ENCODE results near the gene FSTL5. TPM values are rescaled to one million over a fixed set of nuclear protein-coding genes. Genes with fewer than 3 reads are reported as not detected.
"Not testable (repeated sequence)": the region's sequence is repeated elsewhere in the genome, so short reads cannot be mapped to it uniquely, and the experiment has no call there.

Gene FSTL5
- total RNA-seq, 1 donor from 2014 or later, result not detected

DNA sequence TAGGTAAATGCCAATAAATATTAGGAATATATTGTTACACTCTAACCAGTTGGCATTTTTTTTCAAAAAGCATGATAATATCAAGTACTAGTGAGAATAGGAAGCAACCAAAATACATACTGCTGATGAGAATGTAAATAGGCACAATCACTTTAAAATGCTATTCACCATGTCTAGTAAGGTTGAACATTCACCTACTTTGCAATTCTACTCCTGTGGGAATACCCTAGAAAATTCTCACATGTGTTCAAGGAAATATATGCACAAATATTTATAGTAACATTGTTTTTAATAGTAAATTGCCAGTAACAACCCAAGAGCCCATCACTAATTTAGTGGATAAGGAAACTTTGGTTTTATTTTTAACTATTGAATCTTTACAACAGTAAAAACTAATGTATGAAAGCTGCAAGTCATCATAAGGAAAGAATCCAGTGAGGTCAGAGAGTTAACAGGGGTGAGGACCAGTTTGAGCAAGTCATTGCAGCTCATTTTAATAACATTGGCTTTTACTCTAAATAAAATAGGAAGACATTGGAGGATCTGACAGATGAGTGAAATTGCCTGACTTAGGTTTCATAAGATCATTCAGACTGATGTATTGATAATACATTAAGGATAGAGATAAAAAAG lies 23.6 kb downstream of the FSTL5 start:
- H3K4me1 Mint-ChIP-seq (ENCODE audit: low read depth), result no peaks in the 10 kb centered on the region

DNA sequence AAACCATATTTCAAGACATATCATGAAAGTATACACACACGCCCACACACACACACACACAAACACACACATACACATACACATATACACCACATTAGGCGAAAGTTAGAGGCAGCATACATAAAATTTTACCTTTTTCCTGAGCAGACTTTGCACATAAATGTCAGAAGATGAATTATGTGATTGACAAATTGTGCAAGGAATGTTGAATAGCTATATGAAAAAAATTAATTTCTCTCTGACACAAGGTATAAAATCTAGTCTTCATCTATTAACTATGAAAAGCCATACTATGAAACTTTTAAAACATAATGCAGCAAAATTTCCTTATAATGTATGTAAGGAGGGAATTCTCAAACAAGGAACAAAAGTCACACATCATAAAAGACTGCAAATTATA lies 24.4 kb downstream of the FSTL5 start:
- intact Hi-C loops (cut with micrococcal nuclease), result no loop called here
- no peaks in the 10 kb centered on the region for H3K4me1 Mint-ChIP-seq (ENCODE audit: low read depth)
- no peaks in the 10 kb centered on the region for H3K36me3 Mint-ChIP-seq (ENCODE audit: low read depth)
- no peak overlapping the region for H3K4me3 Mint-ChIP-seq (ENCODE audit: low read depth)
- H3K27me3 Mint-ChIP-seq (ENCODE audit: low read depth), result no peaks in the 10 kb centered on the region
- no peak overlapping the region for H3K27ac Mint-ChIP-seq
- peaks cover 5% of the 10 kb centered on the region for H3K9me3 Mint-ChIP-seq
- DNase-seq (ENCODE audit: low spot score), result no peak

More for the DNA sequence above, 23.6 kb downstream of the FSTL5 start:
- intact Hi-C loops (cut with micrococcal nuclease), result no loop called here
- Mint-ChIP-seq H3K9me3 (peaks cover 5% of the 10 kb centered on the region), H3K4me3 (ENCODE audit: low read depth) (no peak overlapping the region), H3K27ac (no peak overlapping the region), H3K27me3 (ENCODE audit: low read depth) (no peaks in the 10 kb centered on the region), H3K36me3 (ENCODE audit: low read depth) (no peaks in the 10 kb centered on the region)
- DNase-seq (ENCODE audit: low spot score), result no peak

DNA sequence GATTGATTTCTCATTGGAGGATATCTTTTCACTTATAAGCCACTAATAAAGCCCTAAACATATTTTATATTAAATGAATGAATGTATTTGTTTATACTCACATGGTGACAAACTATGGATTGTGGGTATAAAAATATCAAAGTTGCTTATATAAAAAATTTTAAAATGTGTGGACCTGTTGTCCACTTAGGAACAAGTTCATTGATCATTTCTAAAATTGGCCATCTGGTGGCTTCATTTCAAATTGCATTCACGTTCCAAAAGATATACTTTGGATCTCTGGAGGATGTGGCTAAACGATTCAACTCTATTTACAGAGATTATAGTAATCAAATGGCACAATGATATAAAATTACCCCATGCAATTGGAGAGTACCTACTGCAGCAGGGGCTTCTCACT lies 32.5 kb downstream of the FSTL5 start:
- Mint-ChIP-seq H3K27ac (no peak overlapping the region), H3K36me3 (ENCODE audit: low read depth) (no peaks in the 10 kb centered on the region), H3K9me3 (no peaks in the 10 kb centered on the region), H3K4me1 (ENCODE audit: low read depth) (no peaks in the 10 kb centered on the region), H3K27me3 (ENCODE audit: low read depth) (no peaks in the 10 kb centered on the region), H3K4me3 (ENCODE audit: low read depth) (no peak overlapping the region)
- DNase-seq (ENCODE audit: low spot score), result no peak
- intact Hi-C loops (cut with micrococcal nuclease), result no loop called here

DNA sequence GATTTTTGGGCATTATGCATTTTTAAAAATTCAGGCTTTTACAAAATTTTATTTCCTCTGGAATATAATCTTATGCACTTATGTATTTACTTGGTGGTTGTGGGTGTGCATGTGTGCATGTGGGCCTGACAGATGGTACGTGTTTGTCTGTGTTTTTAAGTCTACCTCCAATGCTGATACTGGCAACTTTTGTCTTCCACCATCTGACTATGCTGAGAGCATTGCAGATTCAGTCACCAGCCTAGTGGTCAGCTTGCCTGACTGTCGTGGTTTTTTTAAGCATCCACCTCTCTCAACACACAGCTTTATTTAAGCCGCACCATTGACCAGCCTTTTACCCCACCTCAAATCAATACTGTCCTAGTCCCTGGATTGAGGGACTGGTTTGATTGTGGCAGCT lies 37.1 kb downstream of the FSTL5 start:
- no peaks in the 10 kb centered on the region for H3K4me1 Mint-ChIP-seq (ENCODE audit: low read depth)
- intact Hi-C loops (cut with micrococcal nuclease), result no loop called here
- no peak overlapping the region for H3K4me3 Mint-ChIP-seq (ENCODE audit: low read depth)
- H3K9me3 Mint-ChIP-seq, result no peaks in the 10 kb centered on the region
- H3K27ac Mint-ChIP-seq, result no peak overlapping the region
- no peaks in the 10 kb centered on the region for H3K27me3 Mint-ChIP-seq (ENCODE audit: low read depth)
- no peaks in the 10 kb centered on the region for H3K36me3 Mint-ChIP-seq (ENCODE audit: low read depth)
- DNase-seq (ENCODE audit: low spot score), result no peak

DNA sequence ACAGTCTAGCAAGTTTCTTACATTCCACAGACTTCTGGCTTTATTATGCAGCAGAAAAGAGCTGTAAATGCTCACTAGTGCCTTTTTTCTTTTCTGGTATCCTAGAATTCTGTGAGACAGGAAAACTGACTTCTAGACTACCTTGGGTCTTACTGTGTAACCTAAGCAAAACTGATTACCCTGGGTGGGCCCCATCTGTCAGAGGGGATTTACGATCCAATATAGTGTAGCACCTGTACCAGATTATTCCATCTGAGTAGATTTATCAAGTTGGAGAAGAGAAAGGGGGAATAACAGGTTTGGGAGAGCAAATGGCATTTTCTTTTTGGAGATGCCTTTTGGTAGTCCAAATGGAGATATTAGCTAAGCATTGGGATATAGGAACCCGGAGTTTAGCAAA lies 46.7 kb downstream of the FSTL5 start:
- no peak overlapping the region for H3K27ac Mint-ChIP-seq
- intact Hi-C loops (cut with micrococcal nuclease), result no loop called here
- no peaks in the 10 kb centered on the region for H3K4me1 Mint-ChIP-seq (ENCODE audit: low read depth)
- H3K36me3 Mint-ChIP-seq (ENCODE audit: low read depth), result no peaks in the 10 kb centered on the region
- no peak for DNase-seq (ENCODE audit: low spot score)
- no peak overlapping the region for H3K4me3 Mint-ChIP-seq (ENCODE audit: low read depth)
- H3K27me3 Mint-ChIP-seq (ENCODE audit: low read depth), result no peaks in the 10 kb centered on the region
- H3K9me3 Mint-ChIP-seq, result peaks cover 8% of the 10 kb centered on the region

DNA sequence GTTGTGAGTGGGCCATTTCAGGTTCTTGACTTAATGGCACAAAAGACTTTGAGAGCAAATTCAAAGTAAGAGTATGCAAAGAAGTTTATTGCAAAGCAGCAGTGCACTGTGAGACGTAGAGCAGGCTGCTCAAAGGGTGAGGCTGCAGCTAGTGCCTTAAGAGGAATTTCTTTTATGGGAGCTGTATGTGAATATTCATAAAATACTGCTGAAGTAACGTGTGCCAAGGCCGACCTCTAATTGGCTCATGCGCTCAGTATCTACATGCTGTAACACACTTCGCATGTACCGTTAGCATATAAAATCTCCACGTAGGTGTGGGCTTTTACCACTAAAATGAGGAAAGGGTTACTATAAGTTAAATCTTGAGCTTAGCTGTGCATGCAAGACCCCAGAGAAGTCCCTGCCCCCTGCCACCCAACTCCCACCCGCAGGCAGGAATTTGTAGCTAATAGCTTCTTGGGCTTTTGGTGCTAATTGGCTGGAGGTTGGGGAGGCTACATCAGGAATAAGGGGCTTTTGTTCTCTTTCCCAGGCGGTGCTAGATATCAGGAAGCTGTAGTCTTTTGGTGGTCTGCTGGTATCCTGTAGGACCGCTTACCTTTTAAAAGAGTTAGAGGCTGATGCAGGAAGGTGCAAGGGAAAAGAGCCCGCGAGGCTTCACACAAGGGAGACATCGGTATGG lies 47.6 kb downstream of the FSTL5 start:
- intact Hi-C loops (cut with micrococcal nuclease), result no loop called here
- peaks cover 8% of the 10 kb centered on the region for H3K9me3 Mint-ChIP-seq
- H3K27ac Mint-ChIP-seq, result no peak overlapping the region
- no peaks in the 10 kb centered on the region for H3K27me3 Mint-ChIP-seq (ENCODE audit: low read depth)
- H3K4me3 Mint-ChIP-seq (ENCODE audit: low read depth), result no peak overlapping the region
- H3K4me1 Mint-ChIP-seq (ENCODE audit: low read depth), result no peaks in the 10 kb centered on the region
- no peak for DNase-seq (ENCODE audit: low spot score)
- no peaks in the 10 kb centered on the region for H3K36me3 Mint-ChIP-seq (ENCODE audit: low read depth)

DNA sequence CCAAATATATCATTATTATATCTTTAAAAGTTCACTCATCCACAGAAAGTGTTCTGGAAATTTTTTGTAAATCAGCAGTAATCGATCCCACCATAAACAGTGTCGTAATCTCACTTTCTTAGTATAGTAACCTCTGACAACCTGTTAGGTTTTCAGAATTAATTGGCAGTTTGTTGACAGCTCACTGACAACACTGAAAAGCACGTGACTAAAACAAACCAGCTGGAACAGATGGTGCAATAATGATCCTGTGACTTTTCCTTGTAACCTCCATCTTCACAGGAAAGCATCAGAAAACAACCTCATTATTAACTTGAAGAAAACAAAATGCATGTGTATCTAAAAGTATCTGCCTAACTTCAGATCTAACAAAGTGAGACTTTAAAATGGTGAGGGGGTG lies 48.5 kb downstream of the FSTL5 start:
- Mint-ChIP-seq H3K9me3 (peaks cover 8% of the 10 kb centered on the region), H3K27ac (no peak overlapping the region), H3K4me1 (ENCODE audit: low read depth) (no peaks in the 10 kb centered on the region), H3K4me3 (ENCODE audit: low read depth) (no peak overlapping the region), H3K36me3 (ENCODE audit: low read depth) (no peaks in the 10 kb centered on the region), H3K27me3 (ENCODE audit: low read depth) (no peaks in the 10 kb centered on the region)
- no peak for DNase-seq (ENCODE audit: low spot score)
- intact Hi-C loops (cut with micrococcal nuclease), result no loop called here

DNA sequence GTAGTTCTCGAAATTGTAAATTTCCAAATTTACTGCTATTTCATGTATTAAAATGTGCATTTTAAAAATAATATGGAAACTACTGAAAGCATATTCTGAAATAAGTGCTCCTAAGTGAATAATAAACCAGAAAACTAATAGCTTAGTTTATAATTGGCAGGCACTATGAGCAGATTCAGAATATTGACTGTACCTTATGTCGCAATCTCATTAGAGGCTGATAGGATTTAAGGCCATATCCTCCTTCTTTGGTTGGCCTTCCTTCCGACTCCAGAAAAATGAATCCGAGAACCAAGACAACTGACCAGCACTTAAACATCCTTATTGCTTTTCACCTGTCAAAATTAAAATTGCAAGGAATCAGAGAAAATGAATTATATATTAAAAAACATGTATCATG lies 52.7 kb downstream of the FSTL5 start:
- Mint-ChIP-seq H3K27me3 (ENCODE audit: low read depth) (no peaks in the 10 kb centered on the region), H3K9me3 (peaks cover 8% of the 10 kb centered on the region), H3K36me3 (ENCODE audit: low read depth) (no peaks in the 10 kb centered on the region), H3K27ac (no peak overlapping the region), H3K4me1 (ENCODE audit: low read depth) (no peaks in the 10 kb centered on the region), H3K4me3 (ENCODE audit: low read depth) (no peak overlapping the region)
- intact Hi-C loops (cut with micrococcal nuclease), result no loop called here
- DNase-seq (ENCODE audit: low spot score), result no peak

DNA sequence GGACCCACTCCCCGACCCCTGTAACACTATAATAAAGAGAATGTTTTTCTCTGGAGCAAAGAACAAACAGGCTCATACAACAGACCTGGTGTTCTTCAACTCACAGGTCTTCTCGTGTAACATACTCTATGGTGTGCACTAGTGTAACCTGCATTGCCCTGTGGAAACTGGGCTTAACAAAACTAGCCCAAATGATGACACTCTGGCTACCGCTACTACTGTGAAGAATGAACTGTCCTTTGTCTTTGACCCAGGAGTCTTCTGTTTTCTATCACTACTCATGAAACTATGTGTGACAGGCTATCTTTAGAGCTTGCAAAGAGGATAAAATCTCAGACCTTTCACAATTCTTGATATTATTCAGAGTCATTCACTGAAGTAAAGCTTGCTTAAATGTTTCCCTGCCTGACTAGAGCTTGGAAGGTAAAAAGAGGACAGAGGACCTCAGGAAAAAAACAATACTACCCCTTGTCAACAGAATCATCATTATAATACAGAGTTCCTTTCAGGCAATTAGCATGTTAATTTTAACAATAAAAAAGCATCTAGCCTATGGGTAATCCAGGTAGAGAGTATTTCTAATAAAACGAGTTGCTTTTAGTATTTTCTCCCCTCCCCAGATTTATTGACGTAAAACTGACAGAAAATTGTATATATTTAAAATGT lies 59.2 kb downstream of the FSTL5 start:
- H3K9me3 Mint-ChIP-seq, result peaks cover 8% of the 10 kb centered on the region
- no peaks in the 10 kb centered on the region for H3K4me1 Mint-ChIP-seq (ENCODE audit: low read depth)
- DNase-seq (ENCODE audit: low spot score), result no peak

DNA sequence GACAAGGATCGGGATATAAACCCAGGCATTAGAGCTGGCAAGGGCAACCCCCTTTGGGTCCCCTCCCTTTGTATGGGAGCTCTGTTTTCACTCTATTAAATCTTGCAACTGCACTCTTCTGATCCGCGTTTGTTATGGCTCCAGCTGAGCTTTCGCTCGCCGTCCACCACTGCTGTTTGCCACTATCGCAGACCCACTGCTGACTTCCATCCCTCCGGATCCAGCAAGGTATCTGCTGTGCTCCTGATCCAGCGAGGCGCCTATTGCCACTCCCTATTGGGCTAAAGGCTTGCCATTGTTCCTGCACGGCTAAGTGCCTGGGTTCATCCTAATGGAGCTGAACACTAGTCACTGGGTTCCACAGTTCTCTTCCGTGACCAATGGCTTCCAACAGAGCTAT lies 59.9 kb downstream of the FSTL5 start:
- H3K4me3 Mint-ChIP-seq (ENCODE audit: low read depth); H3K36me3 Mint-ChIP-seq (ENCODE audit: low read depth); H3K27ac Mint-ChIP-seq; H3K4me1 Mint-ChIP-seq (ENCODE audit: low read depth); DNase-seq (ENCODE audit: low spot score); H3K27me3 Mint-ChIP-seq (ENCODE audit: low read depth); H3K9me3 Mint-ChIP-seq; intact Hi-C loops (cut with micrococcal nuclease): not testable (repeated sequence)

More for the DNA sequence above, 59.2 kb downstream of the FSTL5 start:
- Mint-ChIP-seq H3K27me3 (ENCODE audit: low read depth) (no peaks in the 10 kb centered on the region), H3K4me3 (ENCODE audit: low read depth) (no peak overlapping the region), H3K27ac (no peak overlapping the region), H3K36me3 (ENCODE audit: low read depth) (no peaks in the 10 kb centered on the region)
- intact Hi-C loops (cut with micrococcal nuclease), result no loop called here

DNA sequence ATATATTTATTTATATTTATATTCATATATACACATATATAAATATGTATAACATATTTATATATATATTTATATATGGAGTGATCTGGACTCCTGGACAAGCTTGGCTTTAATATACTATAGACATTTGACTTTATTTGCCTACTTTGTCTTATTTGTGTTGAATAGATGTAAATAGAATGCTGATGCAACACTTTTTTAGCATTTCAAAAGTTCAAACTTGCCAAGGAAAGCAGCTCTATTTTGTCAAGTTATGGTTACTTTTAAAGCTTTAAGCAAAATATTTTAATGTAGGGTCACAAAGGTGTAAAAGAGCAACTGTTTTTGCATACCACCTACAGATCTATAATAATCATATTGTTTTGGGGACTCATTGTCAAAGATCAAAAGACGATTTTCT lies 61.1 kb downstream of the FSTL5 start:
- no peak for DNase-seq (ENCODE audit: low spot score)
- intact Hi-C loops (cut with micrococcal nuclease), result no loop called here
- Mint-ChIP-seq H3K9me3 (peaks cover 8% of the 10 kb centered on the region), H3K36me3 (ENCODE audit: low read depth) (no peaks in the 10 kb centered on the region), H3K27ac (no peak overlapping the region), H3K4me1 (ENCODE audit: low read depth) (no peaks in the 10 kb centered on the region), H3K4me3 (ENCODE audit: low read depth) (no peak overlapping the region), H3K27me3 (ENCODE audit: low read depth) (no peaks in the 10 kb centered on the region)

DNA sequence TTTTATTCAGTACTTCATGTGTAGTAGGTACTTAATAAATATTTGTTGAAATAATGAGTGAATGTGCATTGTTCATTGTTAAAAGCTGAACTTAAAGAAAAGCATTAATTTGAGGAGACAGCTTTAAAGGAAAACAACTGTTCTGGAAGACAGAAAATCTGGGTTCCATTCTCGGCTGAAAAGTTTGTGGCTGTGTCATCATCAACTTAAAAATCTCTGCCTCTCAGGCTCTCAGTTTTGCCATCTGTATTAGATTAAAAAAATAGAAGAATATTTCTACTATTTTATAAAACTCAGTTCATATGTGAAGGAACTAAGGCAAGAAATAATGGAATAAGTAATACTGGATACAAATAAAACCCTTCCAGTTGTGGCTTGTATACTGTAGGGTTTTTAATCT lies 62.5 kb downstream of the FSTL5 start:
- Mint-ChIP-seq H3K9me3 (peaks cover 8% of the 10 kb centered on the region), H3K4me3 (ENCODE audit: low read depth) (no peak overlapping the region), H3K27me3 (ENCODE audit: low read depth) (no peaks in the 10 kb centered on the region), H3K4me1 (ENCODE audit: low read depth) (no peaks in the 10 kb centered on the region), H3K27ac (no peak overlapping the region), H3K36me3 (ENCODE audit: low read depth) (no peaks in the 10 kb centered on the region)
- no peak for DNase-seq (ENCODE audit: low spot score)
- intact Hi-C loops (cut with micrococcal nuclease), result no loop called here

DNA sequence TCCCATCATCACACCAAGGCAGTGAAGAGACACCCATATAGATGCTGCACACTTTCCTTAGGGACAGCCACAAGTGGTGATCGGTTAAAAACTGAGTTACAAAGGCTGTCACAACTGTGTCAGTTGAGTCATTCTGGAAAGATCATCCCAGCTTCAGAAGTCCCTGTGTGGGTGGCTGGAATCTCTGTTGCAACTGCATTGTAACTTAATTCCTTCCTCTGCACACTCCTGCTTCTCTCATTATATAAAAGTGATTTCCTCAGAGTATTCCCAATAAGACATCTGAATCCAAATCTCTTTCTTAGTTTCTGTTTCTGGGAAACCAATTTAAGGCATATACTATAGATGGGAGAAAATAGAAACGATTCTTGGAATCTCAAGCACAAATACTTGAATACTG lies 88.1 kb downstream of the FSTL5 start:
- no peak for DNase-seq (ENCODE audit: low spot score)
- intact Hi-C loops (cut with micrococcal nuclease), result no loop called here
- H3K4me1 Mint-ChIP-seq (ENCODE audit: low read depth), result no peaks in the 10 kb centered on the region
- no peaks in the 10 kb centered on the region for H3K36me3 Mint-ChIP-seq (ENCODE audit: low read depth)
- no peak overlapping the region for H3K4me3 Mint-ChIP-seq (ENCODE audit: low read depth)
- no peak overlapping the region for H3K27ac Mint-ChIP-seq
- peaks cover 4% of the 10 kb centered on the region for H3K9me3 Mint-ChIP-seq
- H3K27me3 Mint-ChIP-seq (ENCODE audit: low read depth), result no peaks in the 10 kb centered on the region
